ENCODE results near the gene ERBB4. TPM values are rescaled to one million over a fixed set of nuclear protein-coding genes. Genes with fewer than 3 reads are reported as not detected.

The ERBB4 gene
- total and polyA plus RNA-seq, 10 of the 15 experiments (the other 5 are each of a cell fraction or from before 2014, with no cell fraction given), result under 0.01 to 0.23 (median 0.01) TPM; not detected in 4

- 46% methylated on average over 2 of the region's 2 CpGs for WGBS (ENCODE audit: insufficient coverage, insufficient replicate concordance, low lambda C conversion rate, missing lambda C conversion rate)
- H2AFZ ChIP-seq (ENCODE audit: control insufficient read depth, low read depth, low read length), result no peak overlapping the region
- CTCF ChIA-PET, result interaction anchor here (1.4 kb wide), 1 partner anchor 15 kb away, joined by 4 read pairs; no protein-coding TSS in a partner anchor
- RAD21 ChIA-PET (ENCODE audit: unreplicated experiment), result no interaction called here
- in situ Hi-C loops (cut with MboI) (no loop called here), intact Hi-C loops (cut with micrococcal nuclease; ENCODE audit: unreplicated experiment) (no loop called here)
- no peak for FAIRE-seq
- H3K27ac ChIP-seq (ENCODE audit: control insufficient read depth, insufficient read depth), result no peak overlapping the region
- SMC1A ChIA-PET (ENCODE audit: uncharacterized antibody, unreplicated experiment), result interaction anchor here (1.2 kb wide), 1 partner anchor 10 kb away, joined by 3 read pairs; no protein-coding TSS in a partner anchor
- BruUV-seq (replicated peaks), result no TSS peak
- H3K27me3 ChIP-seq (replicated peaks in 1 of 2; ENCODE audit: control insufficient read depth in 2 of 2, insufficient read depth in 2 of 2, low read length in 1 of 2), result no peaks in the 10 kb centered on the region
- POLR2A ChIA-PET, result no interaction called here
- no peak overlapping the region for H3K4me2 ChIP-seq (ENCODE audit: control insufficient read depth, insufficient read depth)
- no peaks in the 10 kb centered on the region for H3K9me3 ChIP-seq (replicated peaks; ENCODE audit: control insufficient read depth, insufficient read depth, low read length)
- H3K9ac ChIP-seq (ENCODE audit: control insufficient read depth, insufficient read depth, low read length), result no peak overlapping the region
- DNase-seq (ENCODE audit: low read depth, low spot score), result no peak
- no peaks in the 10 kb centered on the region for H3K4me1 ChIP-seq (ENCODE audit: control insufficient read depth, insufficient read depth, low read length)
- H4K20me1 ChIP-seq (ENCODE audit: control insufficient read depth, insufficient read depth), result no peaks in the 10 kb centered on the region
- TF ChIP-seq RBBP5 (conservative IDR thresholded peaks at IDR 0.05), result no peak
- no peak for ATAC-seq
- no peaks in the 10 kb centered on the region for H3K36me3 ChIP-seq (ENCODE audit: control insufficient read depth in 2 of 2, insufficient read depth in 2 of 2, low read length in 1 of 2)
- H3K79me2 ChIP-seq (ENCODE audit: control insufficient read depth, insufficient read depth, low read length), result no peaks in the 10 kb centered on the region
- H3K4me3 ChIP-seq, result no peak overlapping the region
Observed at GRCh38 chr2:211401328-211401727, 1137.3 kb downstream of the ERBB4 start.

- Histone ChIP-seq H3K27ac (ENCODE audit: control insufficient read depth, insufficient read depth) (no peak overlapping the region), H3K36me3 (ENCODE audit: control insufficient read depth in 2 of 2, insufficient read depth in 2 of 2, low read length in 1 of 2) (no peaks in the 10 kb centered on the region), H3K27me3 (replicated peaks in 1 of 2; ENCODE audit: control insufficient read depth in 2 of 2, insufficient read depth in 2 of 2, low read length in 1 of 2) (no peaks in the 10 kb centered on the region), H3K79me2 (ENCODE audit: control insufficient read depth, insufficient read depth, low read length) (no peaks in the 10 kb centered on the region), H2AFZ (ENCODE audit: control insufficient read depth, low read depth, low read length) (no peak overlapping the region), H3K4me3 (no peak overlapping the region), H3K4me2 (ENCODE audit: control insufficient read depth, insufficient read depth) (no peak overlapping the region), H3K9me3 (replicated peaks; ENCODE audit: control insufficient read depth, insufficient read depth, low read length) (no peaks in the 10 kb centered on the region), H3K4me1 (ENCODE audit: control insufficient read depth, insufficient read depth, low read length) (no peaks in the 10 kb centered on the region), H4K20me1 (ENCODE audit: control insufficient read depth, insufficient read depth) (no peaks in the 10 kb centered on the region), H3K9ac (ENCODE audit: control insufficient read depth, insufficient read depth, low read length) (no peak overlapping the region)
- BruUV-seq (replicated peaks), result no TSS peak
- in situ Hi-C loops (cut with MboI), result no loop called here
- CTCF ChIA-PET, result no interaction called here
- DNase-seq (ENCODE audit: low read depth, low spot score) (no peak), FAIRE-seq (no peak), ATAC-seq (no peak)
- RAD21 ChIA-PET (ENCODE audit: unreplicated experiment), result no interaction called here
- intact Hi-C loops (cut with micrococcal nuclease; ENCODE audit: unreplicated experiment), result no loop called here
- SMC1A ChIA-PET (ENCODE audit: uncharacterized antibody, unreplicated experiment), result interaction anchor here (0.7 to 1.1 kb wide), 2 partner anchors 13 to 15 kb away, joined by 3 read pairs; no protein-coding TSS in a partner anchor
- WGBS (ENCODE audit: insufficient coverage, insufficient replicate concordance, low lambda C conversion rate, missing lambda C conversion rate), result 0% methylated on average over 2 of the region's 2 CpGs
- POLR2A ChIA-PET, result no interaction called here
- TF ChIP-seq RELA (IDR thresholded peaks at IDR 0.05; ENCODE audit: borderline replicate concordance, partially characterized antibody) (no peak), ZNF622 (IDR thresholded peaks at IDR 0.05) (no peak), RBBP5 (conservative IDR thresholded peaks at IDR 0.05) (no peak), ATF2 (IDR thresholded peaks at IDR 0.05; ENCODE audit: low read length) (no peak), ZBTB40 (IDR thresholded peaks at IDR 0.05; ENCODE audit: borderline replicate concordance) (no peak), CEBPZ (IDR thresholded peaks at IDR 0.05; ENCODE audit: low read depth, low read length) (no peak), YBX1 (IDR thresholded peaks at IDR 0.05) (no peak)
Observed at GRCh38 chr2:211397764-211398163, 1140.8 kb downstream of the ERBB4 start.
